ENCODE results near the gene MATN4.

Gene MATN4

DNA sequence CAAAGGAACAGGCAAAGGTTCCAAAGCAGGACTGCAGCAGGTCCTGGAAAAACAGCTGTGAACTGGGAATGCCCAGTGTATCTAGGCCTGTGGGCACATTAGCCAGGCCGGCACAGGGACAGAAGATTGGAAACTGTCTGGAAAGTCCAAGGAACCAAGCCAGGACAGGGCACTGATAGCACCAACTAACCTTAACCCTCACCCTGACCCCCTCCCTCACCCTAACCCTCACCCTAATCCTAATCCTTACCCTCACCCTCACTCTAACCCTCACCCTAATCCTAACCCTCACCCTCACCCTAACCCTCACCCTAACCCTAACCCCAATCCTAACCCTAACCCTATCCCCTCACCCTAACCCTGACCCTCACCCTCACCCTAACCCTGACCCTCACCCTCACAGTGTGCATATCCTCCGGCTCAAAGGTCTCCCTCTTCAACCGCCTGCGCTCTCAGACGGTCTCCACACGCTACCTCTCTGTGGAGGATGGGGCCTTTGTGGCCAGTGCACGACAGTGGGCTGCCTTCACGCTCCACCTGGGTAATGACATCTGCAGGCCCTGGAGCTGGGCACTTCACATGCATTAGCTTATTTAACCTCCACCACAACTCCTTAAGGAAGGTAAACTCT, 5.1 kb upstream of the MATN4 start:
- no peak for DNase-seq

DNA sequence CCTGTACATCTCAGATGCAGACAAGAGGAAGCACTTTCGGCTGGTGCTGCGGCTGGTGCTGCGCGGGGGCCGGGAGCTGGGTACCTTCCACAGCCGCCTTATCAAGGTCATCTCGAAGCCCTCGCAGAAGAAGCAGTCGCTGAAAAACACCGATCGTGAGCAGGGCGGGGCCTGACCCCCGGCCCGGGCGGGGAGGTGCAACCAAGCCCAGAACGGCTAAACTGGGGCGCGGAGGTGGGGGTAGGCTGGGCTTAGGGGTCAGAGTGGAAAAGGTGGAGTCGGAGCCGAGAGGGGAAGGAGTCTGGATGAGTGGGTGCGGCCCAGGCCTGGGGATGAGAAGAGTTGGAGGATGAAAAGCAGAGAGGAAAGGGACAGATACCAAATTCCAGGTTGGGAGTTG, 4.1 kb upstream of the MATN4 start:
- DNase-seq: no peak

DNA sequence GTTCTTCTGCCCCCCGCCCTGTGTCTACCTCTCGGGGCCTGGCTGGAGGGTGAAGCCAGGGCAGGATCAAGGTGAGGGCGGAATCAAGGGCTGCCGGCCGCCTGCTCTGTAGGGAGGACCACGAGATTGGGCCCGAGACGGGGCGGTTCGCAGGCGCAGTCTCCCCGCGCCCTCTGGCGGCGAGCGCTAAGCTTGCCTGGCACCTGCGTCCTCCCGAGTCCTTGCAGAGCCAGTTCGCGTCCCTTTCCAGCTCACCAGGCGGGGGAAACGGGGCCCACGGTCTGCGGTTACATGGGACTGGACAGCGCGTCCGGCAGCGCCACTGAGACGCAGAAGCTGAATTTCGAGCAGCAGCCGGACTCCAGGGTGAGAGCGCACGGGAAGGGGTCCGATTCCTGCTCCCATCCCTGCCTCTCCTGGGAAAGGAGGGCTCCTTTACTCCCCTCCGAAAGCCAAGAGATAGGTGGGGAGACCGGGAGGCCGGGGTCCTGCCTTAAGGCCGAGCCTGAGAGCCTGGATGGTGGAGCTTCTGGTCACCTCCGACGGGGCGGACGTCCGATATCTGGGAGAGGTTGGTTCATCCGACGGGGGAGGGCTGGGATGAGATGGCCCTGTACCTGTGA, 3.6 kb upstream of the MATN4 start:
- DNase-seq: no peak

DNA sequence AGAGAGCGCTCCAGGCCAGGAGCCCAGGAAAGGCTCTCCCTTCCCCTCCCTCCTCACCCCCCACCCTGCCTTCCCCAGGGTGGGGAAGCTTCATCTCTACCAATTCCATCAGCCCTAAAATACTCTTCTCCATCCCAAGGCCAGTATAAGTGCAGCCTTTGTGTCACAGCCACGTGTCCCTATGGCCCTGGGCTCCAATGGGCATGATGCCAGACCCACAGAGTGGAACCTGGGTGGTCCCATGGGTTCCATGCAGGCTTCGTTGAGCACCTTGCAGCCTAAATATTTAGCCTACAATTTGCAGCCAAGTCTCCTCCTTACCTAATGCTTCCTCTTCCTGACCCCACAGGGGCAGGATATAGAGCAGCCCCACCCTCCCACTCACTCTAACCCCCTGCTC, 976 bp upstream of the MATN4 start:
- no peak for DNase-seq

DNA sequence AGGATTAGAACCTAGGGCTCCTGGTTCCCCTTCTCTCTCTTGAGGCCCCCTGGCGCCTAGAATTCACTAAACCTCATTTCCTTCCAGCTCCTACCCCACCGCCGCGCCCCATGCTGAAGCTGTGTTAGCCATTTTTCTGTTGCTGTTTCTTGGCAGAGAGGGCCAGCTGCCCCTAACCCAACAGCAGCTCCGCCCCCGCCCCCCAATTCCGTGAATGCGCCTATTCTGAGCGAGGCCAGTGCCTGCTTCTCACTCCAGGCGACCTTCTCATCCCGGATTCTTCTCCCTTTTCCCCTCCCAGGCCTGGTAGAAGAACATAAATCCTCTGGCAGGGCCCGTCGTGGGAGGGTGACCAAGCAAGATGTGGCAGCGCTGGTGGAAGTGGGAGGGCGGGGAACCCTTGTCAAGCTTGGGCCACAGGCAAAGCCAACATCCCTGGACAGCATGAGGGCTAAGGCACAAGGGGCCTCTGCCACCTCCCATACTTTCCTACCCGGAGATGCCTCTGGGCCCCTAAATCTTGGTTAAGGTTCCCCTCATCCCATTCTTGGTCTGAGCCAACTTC, 941 bp downstream of the MATN4 start:
- DNase-seq: no peak

DNA sequence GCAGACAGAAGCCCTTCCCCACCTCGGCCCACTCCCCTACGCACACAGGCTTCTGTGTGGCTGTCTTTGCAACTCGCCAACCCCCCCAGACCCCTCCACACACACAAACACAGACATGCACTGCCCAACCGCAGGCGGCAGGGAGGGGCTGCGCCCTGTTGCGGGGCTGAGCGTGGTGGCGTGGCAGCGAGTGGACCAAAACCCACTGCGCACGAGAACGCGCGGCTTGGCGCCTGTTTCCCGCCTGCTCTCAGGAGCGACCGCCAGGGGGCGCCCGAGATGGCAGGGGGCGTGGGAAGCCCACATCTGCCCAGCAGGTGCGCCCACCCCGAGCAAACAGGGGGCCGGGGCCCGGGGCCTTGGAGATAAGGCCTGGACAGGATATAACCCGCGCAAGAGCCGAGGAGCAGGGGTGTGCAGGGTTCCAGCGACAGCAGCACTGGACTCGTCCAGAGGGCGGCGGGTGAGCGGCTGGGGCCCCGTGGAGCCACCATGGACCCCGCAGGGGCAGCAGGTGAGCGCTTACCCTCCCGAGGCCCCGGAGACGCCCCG, 1.6 kb downstream of the MATN4 start, which contains the start of gene RBPJL:
Gene RBPJL (plus strand): TSS at position 410 of the 552 bp plus-strand sequence. CDS start 83 bp downstream, at position 493.
- DNase-seq: no peak

DNA sequence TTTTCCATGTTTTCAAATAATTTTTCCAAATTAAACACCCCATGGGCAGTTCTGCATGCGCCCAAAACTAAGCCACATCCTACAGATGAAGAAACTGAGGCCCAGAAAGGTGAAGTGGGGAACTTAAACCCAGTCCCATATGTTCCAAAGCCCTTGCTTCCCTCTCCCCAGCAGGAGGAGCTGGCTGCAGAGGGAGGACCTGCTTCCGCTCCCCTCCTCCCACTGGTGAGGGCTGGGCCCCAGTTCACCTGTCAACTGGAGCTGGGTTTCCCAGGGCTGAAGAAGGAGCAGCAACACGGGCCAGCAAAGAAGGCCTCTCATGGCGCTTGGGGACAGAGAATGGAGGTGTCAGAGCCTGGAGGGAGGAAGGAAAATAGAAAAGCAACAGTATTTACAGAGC, 2.8 kb downstream of the MATN4 start:
- DNase-seq: no peak

DNA sequence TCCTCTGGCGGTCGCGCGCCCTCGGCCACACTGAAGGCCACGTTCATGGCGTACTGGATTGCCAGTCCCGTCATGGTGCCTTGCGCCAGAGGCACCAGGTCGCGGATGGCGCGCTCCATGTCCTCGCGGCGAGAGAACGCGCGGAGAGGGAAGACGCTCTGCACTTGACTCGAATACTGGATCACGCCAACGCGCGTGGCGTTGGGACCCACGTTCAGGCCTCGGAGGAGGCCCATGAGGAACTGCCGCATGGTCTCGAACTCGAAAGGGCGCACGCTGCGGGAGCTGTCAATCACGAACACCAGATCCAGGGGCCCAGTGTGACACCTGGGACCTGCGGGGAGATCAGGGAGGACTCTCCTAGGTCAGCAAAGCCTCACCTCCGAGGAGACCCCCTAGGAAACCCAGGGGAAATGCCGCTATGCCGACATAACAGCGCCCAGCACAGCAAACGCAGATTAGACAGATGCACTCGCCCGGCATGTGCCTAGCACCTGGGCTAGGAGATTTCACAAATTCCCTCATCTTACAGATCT, 3.6 kb downstream of the MATN4 start:
- no peak for DNase-seq

DNA sequence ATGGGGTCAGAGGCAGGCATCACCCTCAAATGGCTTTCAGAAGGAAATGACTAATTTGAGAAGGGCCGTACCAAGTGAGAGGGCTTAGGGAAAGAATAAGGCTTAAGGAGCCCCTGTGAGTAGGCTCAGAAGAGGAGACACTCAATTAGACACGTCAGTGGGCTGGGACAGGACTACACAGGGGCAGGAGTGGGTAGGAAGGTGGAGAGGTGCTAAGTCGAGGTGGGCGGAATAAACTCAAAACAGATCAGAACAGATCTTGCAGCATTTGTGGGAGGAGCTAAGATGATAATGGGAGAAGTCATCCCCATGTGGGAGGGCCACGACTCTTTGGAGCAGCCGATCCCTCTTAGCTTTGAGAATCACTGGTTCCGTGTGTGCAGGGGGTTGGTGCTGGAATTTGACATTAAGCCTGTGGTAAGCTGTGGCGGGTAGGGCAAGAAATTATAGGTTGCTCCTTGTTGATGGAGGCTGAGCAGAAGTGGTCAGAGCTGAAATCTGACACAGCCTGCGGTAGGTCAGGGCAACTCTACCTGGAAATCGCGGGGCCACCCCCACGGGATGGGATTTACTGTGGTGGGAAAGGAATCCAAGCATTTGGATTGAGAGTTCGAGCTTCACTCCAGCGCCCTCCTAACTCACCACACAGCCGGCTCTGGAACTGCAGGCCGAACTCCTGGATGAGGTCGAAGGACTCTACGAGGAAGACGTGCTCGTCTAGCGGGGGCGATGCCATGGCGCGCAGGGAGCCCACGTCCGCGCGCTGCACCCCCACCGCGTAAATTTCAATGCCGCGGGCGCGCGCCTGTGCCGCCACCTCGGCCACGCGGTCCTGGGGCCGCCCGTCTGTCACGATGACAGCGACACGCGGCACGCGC, 4.3 kb downstream of the MATN4 start:
- no peak for DNase-seq

DNA sequence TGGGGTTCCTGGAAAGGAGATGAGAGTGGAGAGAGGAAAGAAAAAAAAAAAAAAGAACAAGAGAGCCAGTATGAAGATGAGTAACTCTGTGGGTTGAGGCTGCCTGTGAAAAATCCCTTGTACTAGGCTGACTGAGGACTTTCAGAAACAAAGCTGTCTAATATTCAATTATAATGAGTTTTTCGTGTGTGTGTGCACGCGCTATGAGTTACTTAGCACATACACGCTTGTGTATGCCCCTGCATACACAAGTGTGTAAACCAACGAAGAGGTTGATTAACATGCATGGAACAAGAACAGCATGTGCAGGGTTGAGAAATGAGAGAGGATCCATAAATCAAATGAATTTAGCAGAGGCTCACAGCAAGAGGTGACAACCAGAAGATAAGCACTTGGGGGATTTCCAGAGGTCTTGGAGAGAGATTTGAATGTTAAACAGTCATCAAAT, 6.3 kb downstream of the MATN4 start:
- DNase-seq: no peak

DNA sequence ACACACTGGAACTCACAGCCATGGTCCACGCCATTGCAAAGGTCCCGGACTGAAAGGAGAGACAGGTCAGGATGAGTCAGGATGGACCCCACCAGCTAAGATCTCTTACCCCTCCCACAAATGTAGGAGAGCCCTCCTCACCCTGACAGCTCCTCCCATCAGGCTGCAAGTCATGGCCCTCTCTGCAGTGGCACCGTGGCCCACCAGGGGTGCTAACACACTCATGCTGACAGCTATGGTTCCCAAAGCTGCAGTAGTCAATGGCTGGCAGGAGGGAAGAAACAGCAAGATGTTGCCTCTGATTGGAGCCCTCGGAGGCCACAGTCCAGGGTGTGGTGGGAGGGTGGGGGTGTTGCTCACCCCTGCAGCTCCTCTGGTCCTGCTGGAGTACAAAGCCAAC, 7.1 kb downstream of the MATN4 start:
- no peak for DNase-seq

DNA sequence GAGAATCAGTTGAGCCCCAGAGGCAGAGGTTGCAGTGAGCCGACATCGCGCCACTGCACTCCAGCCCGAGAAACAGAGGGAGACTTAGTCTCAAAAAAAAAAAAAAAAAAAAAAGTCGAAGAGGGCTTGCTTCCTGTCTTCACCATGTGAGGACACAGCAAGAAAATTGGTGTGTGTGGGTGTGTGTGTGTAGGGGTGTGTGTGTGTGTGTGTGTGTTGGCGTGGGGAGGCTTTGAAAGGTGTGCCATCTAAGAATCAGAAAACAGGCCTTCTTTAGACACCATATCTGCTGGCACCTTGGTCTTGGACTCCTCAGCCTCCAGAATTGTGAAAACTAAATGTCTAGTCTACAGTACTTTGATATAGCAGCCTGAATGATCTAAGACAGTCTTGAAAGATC, 8.3 kb downstream of the MATN4 start:
- DNase-seq: no peak

DNA sequence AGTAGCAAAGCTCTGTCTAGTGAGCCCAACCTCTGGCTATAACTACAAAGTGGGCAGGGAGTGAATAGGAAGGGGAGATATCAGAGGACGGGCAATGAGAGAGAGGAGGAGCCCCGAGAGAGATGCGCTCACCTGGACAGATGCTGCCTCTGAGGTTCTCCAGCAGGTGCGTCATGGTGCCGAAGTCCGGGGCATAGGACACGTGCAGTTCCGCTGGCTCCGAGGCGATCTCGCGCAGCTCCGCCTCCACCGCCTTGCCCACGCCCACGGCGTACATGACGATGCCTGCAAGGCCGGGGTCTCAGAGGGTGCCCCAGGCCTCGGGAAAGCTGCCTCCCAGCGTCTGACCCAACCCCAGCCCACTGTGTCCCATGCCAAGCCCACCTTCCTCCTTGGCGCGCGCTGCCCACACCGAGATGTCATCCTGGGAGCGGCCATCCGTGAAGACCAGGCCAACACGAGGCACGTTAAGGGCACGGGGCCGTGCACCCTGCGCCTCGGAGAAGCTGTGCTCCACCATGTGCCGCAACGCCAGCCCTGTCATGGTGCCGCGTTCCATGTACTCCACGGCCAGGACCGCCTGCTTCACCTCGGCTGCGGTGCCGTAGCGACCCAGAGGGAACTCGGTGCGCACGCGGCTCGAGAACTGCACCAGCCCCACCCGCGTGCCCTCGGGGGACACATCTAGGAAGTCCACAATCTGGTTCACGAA, 10.2 kb downstream of the MATN4 start:
- no peak for DNase-seq

DNA sequence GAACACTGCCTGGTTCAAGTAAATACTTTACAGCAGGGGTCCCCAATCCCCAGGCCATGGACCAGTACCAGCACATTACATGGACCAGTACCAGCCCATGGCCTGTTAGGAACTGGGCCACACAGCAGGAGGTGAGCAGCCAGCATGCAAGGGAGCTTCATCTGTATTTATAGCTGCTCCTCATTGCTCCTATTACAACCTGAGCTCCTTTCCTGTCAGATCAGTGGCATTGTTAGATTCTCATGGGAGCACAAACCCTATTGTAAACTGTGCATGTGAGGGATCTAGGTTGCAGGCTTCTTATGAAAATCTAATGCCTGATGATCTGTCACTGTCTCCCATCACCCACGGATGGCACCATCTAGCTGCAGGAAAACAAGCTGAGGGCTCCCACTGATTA, 13.4 kb downstream of the MATN4 start:
- no peak for DNase-seq

DNA sequence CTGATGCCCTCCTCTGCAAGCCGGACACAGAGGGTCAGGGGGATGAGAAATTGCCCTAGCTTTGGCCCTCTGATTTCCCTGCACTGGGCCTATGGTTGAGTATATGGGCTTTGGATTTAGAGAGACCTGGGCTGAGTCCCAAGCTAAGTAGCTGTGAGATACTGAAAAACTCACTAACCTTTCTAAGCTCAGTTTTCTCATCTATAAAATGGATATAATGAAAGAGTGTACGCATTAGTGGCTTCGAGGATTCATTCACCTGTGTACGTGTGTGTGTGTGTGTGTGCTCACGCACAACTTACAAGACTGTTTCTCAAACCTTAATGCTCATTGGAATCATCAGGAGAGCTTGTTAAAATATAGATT, 14.1 kb downstream of the MATN4 start:
- DNase-seq: no peak

DNA sequence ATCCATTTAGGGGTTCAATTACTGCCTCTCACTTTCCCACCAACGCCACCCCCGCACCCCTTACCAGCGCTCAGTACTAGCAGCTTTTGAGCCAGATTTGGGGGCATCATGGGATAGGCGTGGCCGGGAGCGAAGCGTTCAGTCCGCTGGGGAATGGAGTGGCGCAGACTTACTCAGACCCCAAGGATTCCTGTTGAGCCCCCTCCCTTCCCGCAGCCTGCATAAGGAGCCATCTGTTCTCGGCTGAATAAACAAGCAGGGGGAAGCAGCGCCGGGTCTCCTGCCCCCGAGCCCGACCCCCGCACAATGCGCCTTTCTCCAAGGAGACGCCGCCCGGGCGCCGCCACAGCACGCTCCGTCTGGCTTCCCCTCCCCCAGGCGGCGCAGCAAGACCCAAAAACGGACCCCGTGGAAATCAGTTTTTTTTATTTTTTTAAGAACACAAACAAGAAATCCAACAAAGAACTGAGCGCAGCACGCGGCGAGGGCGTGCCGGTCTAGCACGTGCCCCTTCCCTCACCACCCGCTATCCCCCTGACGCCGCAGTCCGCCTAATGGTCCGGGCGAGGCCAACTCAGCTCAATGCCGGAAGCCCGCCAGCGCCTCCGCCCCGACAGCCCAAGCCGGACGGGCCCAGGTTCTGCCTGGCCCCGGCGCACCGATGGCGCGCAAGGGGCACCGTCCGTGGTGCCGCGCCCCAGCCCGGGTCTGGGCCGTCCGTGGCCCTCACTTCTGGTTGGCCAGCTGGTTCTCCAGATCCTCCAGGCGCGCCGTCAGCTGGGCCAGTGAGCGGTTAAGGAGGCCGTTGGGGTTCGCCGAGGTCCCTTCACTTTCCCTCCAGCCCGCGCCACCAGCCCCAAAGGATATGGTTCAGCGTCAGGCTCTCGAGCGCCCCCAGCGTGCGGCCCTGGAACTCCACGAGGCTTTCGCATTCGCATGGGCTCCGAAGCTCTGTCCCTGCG, 14.8 kb downstream of the MATN4 start:
- no peak for DNase-seq

DNA sequence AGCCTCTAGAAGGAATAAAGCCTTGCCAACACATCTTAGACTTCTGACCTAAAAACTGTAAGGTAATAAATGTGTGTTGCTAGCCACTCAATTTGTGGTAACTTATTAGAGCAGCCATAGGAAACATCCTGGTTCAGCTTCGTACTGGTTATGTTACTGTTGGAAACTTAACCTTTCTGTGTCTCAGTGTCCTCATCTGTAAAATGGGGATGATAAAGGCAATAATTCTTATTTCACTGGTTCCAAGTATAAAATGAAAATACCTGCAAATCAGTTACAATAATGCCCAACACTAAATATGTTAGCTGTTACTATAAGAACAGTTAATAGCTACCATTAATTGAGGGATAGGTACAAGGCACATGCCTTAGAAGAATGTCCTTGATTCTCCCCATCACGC, 15.8 kb downstream of the MATN4 start:
- DNase-seq: no peak

DNA sequence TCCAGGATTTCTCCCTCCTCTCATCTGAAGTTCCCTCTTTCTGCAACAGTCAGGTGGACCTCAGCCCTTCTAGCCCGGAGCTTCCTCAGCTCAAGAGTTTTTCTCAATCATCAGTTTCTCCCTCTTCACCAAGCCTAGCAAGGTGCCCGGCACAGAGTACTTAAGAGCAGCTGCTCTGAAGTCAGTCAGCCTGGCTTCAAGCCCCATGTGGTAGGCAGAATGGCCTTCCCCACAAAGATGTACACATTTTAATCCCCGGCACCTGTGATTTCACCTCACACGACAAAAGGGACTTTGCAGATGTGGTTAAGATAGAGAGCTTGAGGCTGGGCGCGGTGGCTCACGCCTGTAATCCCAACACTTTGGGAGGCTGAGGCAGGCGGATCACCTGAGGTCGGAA, 16.6 kb downstream of the MATN4 start:
- DNase-seq: no peak

DNA sequence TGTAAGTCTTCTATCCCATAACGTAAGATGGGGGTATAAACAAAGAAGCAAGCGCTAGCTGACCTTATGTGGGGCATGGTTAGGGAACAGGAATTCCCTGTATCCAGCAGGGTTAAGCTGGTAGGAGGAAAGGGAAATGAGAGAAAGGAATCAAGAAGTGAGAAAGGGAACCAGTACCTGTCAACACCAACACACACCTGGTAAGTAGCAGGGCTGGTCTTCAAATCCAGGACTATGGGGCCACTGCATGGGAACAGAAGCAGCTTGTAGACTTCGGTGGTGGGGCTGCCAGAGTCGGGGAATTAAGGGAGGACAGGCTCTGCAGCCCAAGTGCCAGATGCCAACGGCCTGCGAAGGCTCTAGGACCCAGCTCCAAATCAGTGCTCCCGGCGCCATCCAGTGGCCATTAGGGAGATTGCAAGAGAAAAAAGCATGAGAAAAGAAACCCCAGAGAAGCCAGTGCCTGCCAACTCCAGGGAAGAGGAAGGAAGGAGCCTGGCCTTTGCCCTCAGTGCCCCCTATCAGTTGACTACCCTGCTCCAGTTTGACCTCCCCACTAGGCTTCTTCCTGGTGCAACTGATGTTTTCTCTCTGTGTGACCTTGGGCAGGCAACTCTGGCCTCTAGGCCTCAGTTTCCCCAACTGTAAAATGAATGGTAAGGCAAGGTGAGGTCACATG, 17.3 kb downstream of the MATN4 start:
- no peak for DNase-seq

DNA sequence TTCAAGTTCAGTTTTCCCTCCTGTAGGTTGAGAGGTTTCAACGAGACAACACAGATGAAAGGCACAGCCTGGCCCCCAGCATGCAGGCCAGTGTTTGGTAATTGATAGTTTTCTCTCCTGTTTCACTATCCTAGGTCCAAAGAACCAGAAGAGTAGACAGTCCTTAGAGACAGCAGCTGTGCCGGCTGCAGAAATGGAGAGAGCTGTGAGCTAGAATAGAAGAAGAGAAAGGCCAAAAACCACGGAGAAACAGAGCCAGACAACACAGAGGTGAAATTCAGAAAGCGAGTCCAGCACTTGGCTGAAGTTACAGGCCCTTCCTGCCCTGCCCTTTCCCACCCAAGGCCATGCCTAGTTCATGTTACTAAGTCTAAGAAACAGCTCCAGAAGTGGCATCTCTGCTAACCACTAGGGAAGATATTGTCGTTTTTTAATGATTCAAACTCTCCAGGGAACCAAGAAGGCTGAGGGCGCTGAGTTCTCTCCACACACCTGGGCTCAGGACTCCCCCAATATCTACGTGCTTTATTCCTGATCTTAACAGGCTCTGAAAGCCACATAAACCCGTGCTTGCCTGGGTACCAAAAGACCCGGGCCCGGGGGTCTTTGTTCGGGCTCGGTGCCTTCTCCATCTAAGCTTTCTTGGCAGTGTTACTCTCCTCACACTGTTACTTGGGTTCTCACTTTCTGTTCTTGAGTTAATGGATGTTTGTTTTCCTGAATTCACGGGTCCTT, 18.0 kb downstream of the MATN4 start:
- DNase-seq: no peak

Measured in NCI-H1436 treated with DMSO at 0.1 percent for 48 hours (cell line).